Activated T-cell treated with anti-CD3 and anti-CD28 coated beads, Interleukin-2, amount 50 U/mL, for 72 hours (primary cell): ENCODE results near the gene CEACAM21. TPM values are rescaled to one million over a fixed set of nuclear protein-coding genes. Genes with fewer than 3 reads are reported as not detected.

ENCODE experiments used
- ATAC-seq, 2 donors: fragments of 150-1000 bp; cut with Tn5 transposase; replicated peaks in 1 of 2; 2 replicates each; pipeline ENCODE4 v1.10.0; 2021; ENCODE audit warnings: moderate library complexity in 2 of 2, mild to moderate bottlenecking in 1 of 2
- DNase-seq, 2 donors: peaks; one replicate each; pipeline ENCODE4 v3.0.0; 2021 to 2022; ENCODE audit warnings: mixed read lengths in 1 of 2
- H3K27ac Mint-ChIP-seq: one replicate; pipeline ENCODE4 v1.8.0; 2022; ENCODE audit warnings: mild to moderate bottlenecking, moderate library complexity, mixed read lengths
- H3K27me3 Mint-ChIP-seq: one replicate; pipeline ENCODE4 v1.8.0; 2022; ENCODE audit warnings: low read depth, mixed read lengths
- H3K36me3 Mint-ChIP-seq, 2 donors: one replicate each; pipeline ENCODE4 v1.8.0; 2022; ENCODE audit warnings: mixed read lengths in 2 of 2, mild to moderate bottlenecking in 1 of 2; ENCODE audit not compliant: insufficient read depth in 2 of 2
- H3K4me1 Mint-ChIP-seq: one replicate; pipeline ENCODE4 v1.8.0; 2022; ENCODE audit warnings: low read depth, mixed read lengths
- H3K4me3 Mint-ChIP-seq, 2 donors: one replicate each; pipeline ENCODE4 v1.8.0; 2022; ENCODE audit warnings: mild to moderate bottlenecking in 2 of 2, mixed read lengths in 2 of 2, moderate library complexity in 2 of 2
- H3K9me3 Mint-ChIP-seq, 2 donors: one replicate each; pipeline ENCODE4 v1.8.0; 2022; ENCODE audit warnings: mixed read lengths in 2 of 2
- total RNA-seq, 2 donors: library from RNA; stranded (reverse); gene quantifications; one replicate each; pipeline ENCODE4 v1.2.3, GENCODE V29; 2022

Gene CEACAM21
- total RNA-seq, 2 donors from 2014 or later: 38.4 to 41.7 TPM

DNA sequence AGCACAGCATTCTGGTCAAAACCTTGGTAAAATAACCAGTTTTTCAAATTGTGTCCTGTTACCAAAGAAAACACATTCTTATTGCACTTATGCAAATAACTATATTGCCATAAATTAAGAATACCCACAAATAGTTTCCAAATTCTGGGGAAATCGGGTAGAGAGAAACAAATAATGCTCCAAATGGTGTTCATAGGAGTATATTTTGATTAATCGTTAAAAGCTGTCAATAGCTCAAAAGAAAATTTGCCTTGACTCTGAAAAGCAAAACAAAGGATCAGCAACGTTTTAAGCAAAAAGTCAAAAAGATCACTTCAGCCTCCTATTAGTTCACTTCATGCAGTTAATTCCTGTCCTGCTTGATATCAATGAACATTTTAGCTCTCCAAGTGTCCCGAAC is 22.2 kb upstream of the CEACAM21 start:
- no peaks in the 10 kb centered on the region for H3K9me3 Mint-ChIP-seq
- H3K4me1 Mint-ChIP-seq: peaks cover 78% of the 10 kb centered on the region
- H3K36me3 Mint-ChIP-seq: peaks cover 23 to 51% of the 10 kb centered on the region in 2 donors
- no peak for DNase-seq
- ATAC-seq: no peak
- peak overlapping the region; percentile 93 to 100 for H3K4me3 Mint-ChIP-seq
- no peaks in the 10 kb centered on the region for H3K27me3 Mint-ChIP-seq
- H3K27ac Mint-ChIP-seq: peak overlapping the region; percentile 99

DNA sequence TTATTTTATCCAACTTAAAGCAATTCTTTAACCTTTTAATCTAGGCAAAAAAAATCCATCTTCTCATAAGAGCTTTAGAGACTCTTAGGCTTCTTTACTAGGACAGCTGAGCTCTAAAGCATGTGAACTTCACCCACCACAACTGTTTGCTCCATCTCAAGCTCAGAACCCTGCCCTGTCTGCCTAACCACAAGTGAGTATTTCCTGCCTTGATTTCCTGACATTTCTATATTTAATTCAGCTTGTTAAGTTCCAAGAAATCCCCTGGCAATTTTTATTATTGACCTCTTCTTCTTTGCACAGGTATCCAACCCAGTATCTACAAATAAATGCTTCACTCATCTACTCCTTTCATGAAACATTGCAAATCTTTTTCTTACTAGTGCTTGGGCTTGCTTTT is 21.1 kb upstream of the CEACAM21 start:
- no peaks in the 10 kb centered on the region for H3K9me3 Mint-ChIP-seq
- H3K4me1 Mint-ChIP-seq: peaks cover 82% of the 10 kb centered on the region
- H3K27ac Mint-ChIP-seq: peak overlapping the region; percentile 99
- H3K4me3 Mint-ChIP-seq: peak overlapping the region; percentile 93 to 100
- no peak for DNase-seq
- peak; percentile 31 to 44 for ATAC-seq
- H3K27me3 Mint-ChIP-seq: no peaks in the 10 kb centered on the region
- H3K36me3 Mint-ChIP-seq: peaks cover 21 to 47% of the 10 kb centered on the region in 2 donors

DNA sequence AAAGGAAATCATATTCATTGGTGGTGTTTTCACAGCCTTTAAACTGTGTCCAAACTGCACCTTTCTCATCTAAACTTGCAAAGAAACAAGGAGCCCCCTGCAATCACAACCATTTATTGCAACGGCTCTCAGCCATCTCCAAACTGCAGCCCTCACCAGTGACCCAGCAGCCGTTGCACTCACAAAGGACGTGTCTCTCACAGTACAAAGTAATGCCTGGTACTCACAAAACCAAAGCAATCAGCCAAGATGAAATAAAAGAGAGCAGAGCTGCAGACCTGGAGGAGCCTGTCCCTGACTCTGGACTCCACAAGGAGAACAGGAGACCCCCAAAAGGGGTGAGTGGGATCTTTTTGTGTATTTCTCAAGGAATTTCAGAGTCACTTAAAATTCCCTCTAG is 20.2 kb upstream of the CEACAM21 start:
- DNase-seq: no peak
- Mint-ChIP-seq H3K36me3 (peaks cover 21 to 42% of the 10 kb centered on the region in 2 donors), H3K4me3 (peak overlapping the region; percentile 93 to 100), H3K4me1 (peaks cover 90% of the 10 kb centered on the region), H3K27ac (peak overlapping the region; percentile 99), H3K9me3 (no peaks in the 10 kb centered on the region), H3K27me3 (no peaks in the 10 kb centered on the region)
- peak in 1 of 2 donors; percentile 14 for ATAC-seq

DNA sequence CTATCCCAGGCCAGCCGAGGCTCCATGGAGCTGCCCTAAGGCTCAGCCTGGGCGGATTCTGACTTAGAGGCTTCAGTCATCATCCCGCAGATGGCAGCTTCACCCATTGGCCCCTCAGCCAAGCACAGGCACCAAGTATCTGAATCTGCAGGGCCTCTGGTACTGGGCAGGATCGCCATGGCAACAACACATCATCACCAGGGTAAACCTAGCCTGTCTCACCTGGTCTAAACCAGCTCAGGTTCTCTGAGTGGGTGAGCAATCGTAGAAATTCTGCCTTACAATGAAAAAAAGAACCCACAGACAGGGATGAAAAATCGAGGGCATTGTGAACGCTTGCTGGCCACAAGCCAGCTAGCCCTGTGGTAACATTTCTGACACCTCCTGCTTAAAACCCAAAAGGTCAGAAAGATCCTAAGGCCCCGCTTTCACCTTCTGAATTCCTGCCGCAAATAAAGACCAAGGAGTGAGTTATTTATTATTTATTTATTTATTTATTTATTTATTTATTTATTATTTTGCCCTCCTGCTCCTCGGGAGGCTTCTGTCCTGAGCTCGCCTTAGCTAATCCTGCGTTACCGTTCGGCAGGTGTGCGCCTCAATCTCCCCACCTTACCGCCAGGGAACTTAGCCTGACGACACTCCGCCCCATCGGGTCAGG is 12.0 kb upstream of the CEACAM21 start:
- H3K4me3 Mint-ChIP-seq: peak overlapping the region; percentile 82 to 86
- DNase-seq (peak in 1 of 2 donors; percentile 60), ATAC-seq (peak; percentile 77 to 78)
- H3K27ac Mint-ChIP-seq: no peak overlapping the region
- H3K9me3 Mint-ChIP-seq: no peaks in the 10 kb centered on the region
- H3K27me3 Mint-ChIP-seq: no peaks in the 10 kb centered on the region
- H3K4me1 Mint-ChIP-seq: peaks cover 77% of the 10 kb centered on the region
- H3K36me3 Mint-ChIP-seq: peaks cover 0 to 5% of the 10 kb centered on the region in 2 donors

DNA sequence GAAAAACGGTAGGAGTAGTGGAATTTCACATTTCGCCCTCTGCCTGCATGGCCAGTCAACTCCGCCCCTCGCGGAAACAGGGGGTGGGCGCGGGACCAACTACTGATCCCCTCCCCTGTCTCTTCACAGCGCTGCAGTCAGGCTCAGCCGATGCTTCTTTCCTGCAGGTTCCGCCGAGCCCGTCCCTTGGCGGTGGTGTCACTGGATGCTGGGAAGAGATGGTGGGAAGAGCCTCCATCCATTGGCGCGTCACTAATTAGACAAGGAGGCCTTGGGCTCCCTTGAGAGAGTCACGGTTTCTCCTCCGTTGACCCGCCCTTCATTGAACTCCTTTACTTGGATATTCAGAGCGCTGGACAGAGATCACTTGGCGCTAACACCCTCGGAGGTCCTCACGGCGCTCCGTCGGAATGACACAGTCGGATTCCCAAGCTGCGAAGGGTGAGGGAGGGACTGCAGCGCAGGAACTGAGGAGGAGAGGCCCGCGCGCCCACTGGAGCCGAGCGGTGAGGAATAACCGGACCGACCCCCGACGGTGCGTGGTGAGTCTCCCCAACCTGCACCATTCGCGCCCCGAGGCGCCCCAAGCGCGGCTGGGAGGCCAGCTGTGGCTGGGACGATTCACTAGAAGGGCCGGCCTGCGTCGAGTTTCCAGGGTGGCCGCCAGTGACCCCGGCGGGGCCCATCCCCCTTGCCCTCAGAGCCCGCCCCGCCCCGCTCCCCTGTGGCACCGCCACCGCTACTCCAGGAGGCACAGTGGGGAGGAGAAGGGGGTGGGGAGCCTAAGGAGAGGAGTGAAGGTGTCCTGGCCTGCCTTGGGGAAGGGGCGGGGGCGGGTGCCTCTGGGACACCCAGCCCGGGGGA is 11.2 kb upstream of the CEACAM21 start:
- Mint-ChIP-seq H3K9me3 (no peaks in the 10 kb centered on the region), H3K4me1 (peaks cover 72% of the 10 kb centered on the region), H3K27me3 (no peaks in the 10 kb centered on the region), H3K27ac (no peak overlapping the region), H3K36me3 (peaks cover 0 to 5% of the 10 kb centered on the region in 2 donors), H3K4me3 (peak overlapping the region; percentile 82 to 86)
- ATAC-seq (peak in 1 of 2 donors; percentile 22), DNase-seq (no peak)

DNA sequence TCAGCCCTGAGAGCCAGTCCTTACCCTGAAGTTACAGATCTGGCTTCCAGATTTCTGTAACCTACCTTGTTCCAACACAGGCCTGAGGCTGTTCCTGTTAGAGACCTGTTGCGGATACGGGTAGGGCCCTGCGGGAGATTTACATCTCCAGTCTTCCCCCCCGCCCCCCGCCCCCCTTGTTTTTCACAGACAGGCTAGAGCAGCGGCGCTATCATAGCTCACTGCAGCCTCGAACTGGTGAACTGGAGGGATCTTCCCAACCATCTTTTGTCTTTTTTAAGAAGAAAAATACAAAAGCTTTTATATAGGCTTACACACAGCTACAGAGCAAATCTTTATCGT is 10.6 kb upstream of the CEACAM21 start:
- no peak for DNase-seq
- Mint-ChIP-seq H3K4me1 (peaks cover 72% of the 10 kb centered on the region), H3K36me3 (peaks cover 0 to 5% of the 10 kb centered on the region in 2 donors), H3K27ac (no peak overlapping the region), H3K4me3 (peak overlapping the region; percentile 7 to 82), H3K9me3 (no peaks in the 10 kb centered on the region), H3K27me3 (no peaks in the 10 kb centered on the region)
- no peak for ATAC-seq

DNA sequence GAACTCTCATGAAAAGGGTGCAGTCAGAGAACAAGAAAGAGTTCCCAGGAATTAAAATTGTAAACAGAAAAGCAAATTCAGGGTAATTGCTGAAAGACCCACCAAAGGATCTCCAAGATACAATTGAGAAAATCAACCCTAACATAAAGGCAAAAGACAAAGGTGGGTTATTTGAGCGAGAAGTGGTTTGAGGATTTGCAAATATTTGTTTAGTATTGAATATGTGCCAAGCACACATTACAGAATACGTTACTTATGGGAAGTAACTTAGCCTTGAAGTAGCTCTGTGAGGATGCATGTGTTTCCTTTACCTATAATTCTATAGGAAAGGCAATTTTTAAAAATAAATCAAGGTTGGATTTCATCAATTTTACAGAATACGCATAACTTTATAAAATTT is 10.0 kb upstream of the CEACAM21 start:
- Mint-ChIP-seq H3K27ac (no peak overlapping the region), H3K27me3 (no peaks in the 10 kb centered on the region), H3K9me3 (no peaks in the 10 kb centered on the region), H3K4me1 (peaks cover 70% of the 10 kb centered on the region), H3K36me3 (peaks cover 1 to 2% of the 10 kb centered on the region in 2 donors), H3K4me3 (no peak overlapping the region)
- ATAC-seq (no peak), DNase-seq (no peak)

DNA sequence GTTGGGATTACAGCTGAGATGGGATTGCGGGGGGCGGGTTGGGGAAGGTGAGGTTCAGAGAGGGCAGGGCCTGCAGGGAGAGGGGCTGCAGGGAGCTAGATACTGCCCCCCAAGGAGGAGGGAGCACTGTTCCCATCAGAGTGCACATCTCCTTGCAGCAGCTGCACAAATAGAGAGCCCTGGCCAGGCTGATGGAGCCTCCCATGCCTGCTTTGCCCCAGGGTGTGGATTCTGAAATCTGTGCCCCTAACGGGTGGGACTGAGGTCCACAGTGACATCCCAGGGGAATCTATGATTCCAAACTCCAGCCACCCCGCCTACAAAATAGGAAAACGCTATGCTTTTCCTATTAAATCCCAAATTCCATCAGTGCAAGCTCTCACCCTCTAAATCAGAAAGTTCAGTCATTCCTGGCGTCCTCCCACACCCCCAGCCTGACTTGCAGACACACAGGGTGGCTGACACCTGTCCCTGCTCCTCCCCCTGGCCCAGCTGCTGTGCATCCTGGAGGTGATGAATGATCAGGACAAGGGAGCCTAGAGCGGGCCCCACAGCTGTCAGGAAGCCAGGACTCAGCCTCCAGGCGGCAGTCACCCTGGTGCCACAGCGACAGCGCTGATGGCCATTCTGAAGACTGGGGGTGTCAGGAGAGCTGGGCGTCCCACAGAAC is 6.3 kb upstream of the CEACAM21 start:
- Mint-ChIP-seq H3K4me3 (no peak overlapping the region), H3K36me3 (peaks cover 0 to 1% of the 10 kb centered on the region in 2 donors), H3K27ac (no peak overlapping the region), H3K9me3 (no peaks in the 10 kb centered on the region), H3K4me1 (peaks cover 38% of the 10 kb centered on the region), H3K27me3 (no peaks in the 10 kb centered on the region)
- ATAC-seq (peak in 1 of 2 donors; percentile 8), DNase-seq (no peak)

DNA sequence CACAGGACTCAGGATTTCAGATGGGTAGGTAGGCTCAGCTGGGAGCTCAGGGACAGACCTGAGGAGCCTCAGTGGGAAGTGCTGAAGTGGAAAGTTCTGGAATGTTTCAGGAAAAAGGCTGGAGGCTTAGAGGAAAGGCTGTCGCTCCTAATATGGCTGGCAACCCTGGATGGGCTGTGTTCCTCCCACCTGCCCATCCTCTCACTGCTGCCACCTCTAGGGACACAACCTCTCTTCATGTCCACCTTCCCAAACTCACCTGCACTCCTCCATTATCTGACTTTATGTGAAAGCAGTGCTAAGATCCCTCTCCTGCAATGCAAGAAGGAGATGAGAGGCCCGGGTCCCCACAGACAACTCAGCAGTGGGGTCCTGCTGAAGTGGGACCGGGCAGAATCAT is 5.8 kb upstream of the CEACAM21 start:
- H3K4me1 Mint-ChIP-seq: peaks cover 38% of the 10 kb centered on the region

DNA sequence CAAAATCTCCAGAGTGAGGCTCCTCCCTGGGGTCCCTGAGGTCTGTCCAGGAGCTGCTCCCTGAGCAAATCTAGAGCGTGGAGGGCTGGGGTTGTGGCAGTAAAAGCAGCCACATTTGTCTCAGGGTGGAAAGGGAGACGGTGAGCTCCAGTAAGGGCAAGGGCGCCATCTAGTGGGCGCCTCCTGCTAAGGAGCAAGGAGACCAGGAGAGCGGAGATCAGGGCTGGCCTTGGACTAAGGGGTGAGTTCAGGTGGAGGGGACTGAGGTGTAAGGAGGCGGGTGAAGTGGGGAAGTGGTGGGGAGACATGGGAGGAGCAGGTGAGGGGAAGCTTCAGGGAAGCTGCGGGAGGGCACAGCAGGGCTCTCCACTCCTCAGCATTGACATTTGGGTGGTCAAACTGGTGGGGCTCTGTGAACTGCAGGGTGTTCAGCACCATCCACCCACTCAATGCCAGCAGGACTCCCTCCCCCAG is 5.3 kb upstream of the CEACAM21 start:
- Mint-ChIP-seq H3K4me3 (peak overlapping the region in 1 of 2 donors; percentile 42), H3K27ac (no peak overlapping the region), H3K4me1 (peaks cover 40% of the 10 kb centered on the region), H3K9me3 (no peaks in the 10 kb centered on the region), H3K27me3 (no peaks in the 10 kb centered on the region), H3K36me3 (peaks cover 0 to 1% of the 10 kb centered on the region in 2 donors)
- ATAC-seq (peak; percentile 90 to 96), DNase-seq (peak; percentile 87 to 89)

More for the DNA sequence above, 5.8 kb upstream of the CEACAM21 start:
- Mint-ChIP-seq H3K27ac (no peak overlapping the region), H3K9me3 (no peaks in the 10 kb centered on the region), H3K36me3 (peaks cover 0 to 1% of the 10 kb centered on the region in 2 donors), H3K4me3 (peak overlapping the region in 1 of 2 donors; percentile 42), H3K27me3 (no peaks in the 10 kb centered on the region)
- no peak for DNase-seq
- ATAC-seq: peak in 1 of 2 donors; percentile 24

DNA sequence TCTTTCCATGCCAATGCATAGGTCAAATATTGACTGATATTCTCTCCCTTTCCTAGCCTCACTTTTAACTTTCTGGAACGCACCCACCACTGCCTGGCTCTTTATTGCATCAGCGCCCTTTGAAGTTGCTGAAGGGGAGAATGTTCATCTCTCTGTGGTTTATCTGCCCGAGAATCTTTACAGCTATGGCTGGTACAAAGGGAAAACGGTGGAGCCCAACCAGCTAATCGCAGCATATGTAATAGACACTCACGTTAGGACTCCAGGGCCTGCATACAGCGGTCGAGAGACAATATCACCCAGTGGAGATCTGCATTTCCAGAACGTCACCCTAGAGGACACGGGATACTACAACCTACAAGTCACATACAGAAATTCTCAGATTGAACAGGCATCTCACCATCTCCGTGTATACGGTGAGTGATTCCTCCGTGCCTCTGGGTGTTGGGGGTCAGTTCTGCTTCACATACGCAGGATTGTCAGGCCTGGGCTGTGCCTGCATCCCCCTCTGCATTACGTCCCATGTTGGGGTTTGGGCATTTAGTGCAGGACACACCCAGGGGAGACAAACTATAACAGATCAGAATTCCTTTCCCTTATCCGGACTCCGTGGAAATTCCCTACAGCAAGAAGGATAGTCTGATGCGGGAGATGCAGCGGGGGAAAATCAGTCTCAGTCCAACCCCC is 1.3 kb downstream of the CEACAM21 start:
- Mint-ChIP-seq H3K9me3 (peaks cover 4 to 7% of the 10 kb centered on the region in 2 donors), H3K4me3 (peak overlapping the region; percentile 82 to 84), H3K27me3 (no peaks in the 10 kb centered on the region), H3K4me1 (peaks cover 25% of the 10 kb centered on the region), H3K27ac (no peak overlapping the region), H3K36me3 (peaks cover 16 to 28% of the 10 kb centered on the region in 2 donors)
- no peak for DNase-seq
- no peak for ATAC-seq

DNA sequence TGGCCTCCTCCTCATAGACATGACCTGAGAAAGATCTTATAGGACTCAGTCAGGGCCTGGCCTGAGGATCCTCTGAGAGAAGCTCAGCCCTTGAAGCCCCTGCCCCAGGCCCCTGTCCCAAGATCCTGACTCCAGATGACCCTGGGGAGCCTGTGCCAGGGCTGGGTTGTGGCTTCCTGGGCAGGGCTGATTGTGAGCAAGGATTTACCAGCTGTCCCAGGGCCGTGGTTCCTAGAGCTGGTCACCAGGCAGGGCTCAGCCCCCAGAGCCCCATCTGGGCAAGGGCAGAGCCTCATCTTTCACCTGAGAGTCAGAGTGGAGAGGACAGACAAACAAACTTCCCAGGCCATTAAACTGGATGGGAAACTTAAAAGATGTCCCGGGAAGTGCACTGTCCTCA is 1.9 kb downstream of the CEACAM21 start:
- Mint-ChIP-seq H3K27me3 (no peaks in the 10 kb centered on the region), H3K4me3 (no peak overlapping the region), H3K4me1 (peaks cover 25% of the 10 kb centered on the region), H3K9me3 (peaks cover 5 to 8% of the 10 kb centered on the region in 2 donors), H3K27ac (no peak overlapping the region), H3K36me3 (peaks cover 18 to 33% of the 10 kb centered on the region in 2 donors)
- DNase-seq (no peak), ATAC-seq (no peak)
